ENCODE data around the gene PRDM5.

PRDM5 gene

GRCh38 chr4:120736312-120736711 is 186.2 kb downstream of the PRDM5 start:
- no peak for FAIRE-seq

GRCh38 chr4:120733968-120734367 is 188.6 kb downstream of the PRDM5 start:
- FAIRE-seq, result no peak

- FAIRE-seq, result no peak
These were observed 189.5 kb downstream of the PRDM5 start for GRCh38 chr4:120733054-120733453.

GRCh38 chr4:120731561-120731960 is 191.0 kb downstream of the PRDM5 start:
- FAIRE-seq, result no peak

GRCh38 chr4:120730777-120731320 is 191.7 kb downstream of the PRDM5 start:
- no peak for FAIRE-seq

GRCh38 chr4:120728892-120729675 is 193.4 kb downstream of the PRDM5 start:
- no peak for FAIRE-seq

- FAIRE-seq, result no peak
These were observed 196.6 kb downstream of the PRDM5 start for GRCh38 chr4:120725639-120726580.

- FAIRE-seq, result no peak
These were observed 197.9 kb downstream of the PRDM5 start for GRCh38 chr4:120724656-120725055.

- FAIRE-seq, result no peak
These were observed 198.5 kb downstream of the PRDM5 start for GRCh38 chr4:120723986-120724385.

GRCh38 chr4:120723105-120723504 is 199.4 kb downstream of the PRDM5 start:
- no peak for FAIRE-seq

GRCh38 chr4:120722655-120723054 is 199.9 kb downstream of the PRDM5 start:
- no peak for FAIRE-seq

GRCh38 chr4:120720354-120720934 is 202.1 kb downstream of the PRDM5 start:
- no peak for FAIRE-seq

GRCh38 chr4:120718979-120719566 is 203.5 kb downstream of the PRDM5 start:
- FAIRE-seq, result no peak

- FAIRE-seq, result no peak
These were observed 206.2 kb downstream of the PRDM5 start for GRCh38 chr4:120716346-120716745.

GRCh38 chr4:120714417-120715010 is 208.0 kb downstream of the PRDM5 start:
- FAIRE-seq, result no peak

GRCh38 chr4:120709991-120710390 is 212.5 kb downstream of the PRDM5 start:
- FAIRE-seq, result no peak

- FAIRE-seq, result no peak
These were observed 218.0 kb downstream of the PRDM5 start for GRCh38 chr4:120704538-120704937.

- FAIRE-seq, result no peak
These were observed 218.6 kb downstream of the PRDM5 start for GRCh38 chr4:120703908-120704307.

- no peak for FAIRE-seq
These were observed 223.2 kb downstream of the PRDM5 start for GRCh38 chr4:120699354-120699753.

GRCh38 chr4:120694973-120695372 is 227.6 kb downstream of the PRDM5 start:
- no peak for FAIRE-seq

GRCh38 chr4:120693816-120694215 is 228.7 kb downstream of the PRDM5 start:
- FAIRE-seq, result no peak

- FAIRE-seq, result no peak
These were observed 229.6 kb downstream of the PRDM5 start for GRCh38 chr4:120692964-120693363.
